Upper lobe of left lung (tissue), 4 donors: ENCODE measurements around the gene LMO4.

Source experiments
- CTCF ChIP-seq, 6 experiments: fragments of 450-650 bp in 4 of 6; fragments of 200-600 bp in 2 of 6; sonication (generic) in 2 of 6; IDR thresholded peaks; one replicate each; pipeline ENCODE4 v1.5.1; 2016 to 2019; ENCODE audit warnings: antibody characterized with exemption in 6 of 6
- POLR2A ChIP-seq, 4 donors: fragments of 450-650 bp; IDR thresholded peaks; one replicate each; pipeline ENCODE4 v1.5.1; 2016 to 2017; ENCODE audit warnings: antibody characterized with exemption in 4 of 4, mild to moderate bottlenecking in 2 of 4
- POLR2AphosphoS5 ChIP-seq, 2 donors: sonication (generic); formaldehyde crosslinking; IDR thresholded peaks; one replicate each; pipeline ENCODE4 v1.5.1; 2017; ENCODE audit warnings: antibody characterized with exemption in 2 of 2

- TF ChIP-seq POLR2A (IDR thresholded peaks at IDR 0.05) (no peak), CTCF (IDR thresholded peaks at IDR 0.05) (no peak), POLR2AphosphoS5 (IDR thresholded peaks at IDR 0.05) (no peak)
These were observed 14.6 kb upstream of the LMO4 start for GRCh38 chr1:87314091-87314490.
